Uterus (tissue), 4 donors: ENCODE data around the gene JAK1. TPM values are rescaled to one million over a fixed set of nuclear protein-coding genes. Genes with fewer than 3 reads are reported as not detected.

Source experiments
- DNase-seq, 2 donors: peaks; one replicate each; pipeline ENCODE4 v3.0.0-alpha.2; 2019 to 2020
- H3K27ac ChIP-seq, 2 donors: fragments of 200-600 bp; sonication (generic); 1 replicate in 1 of 2; 2 replicates in 1 of 2; pipeline ENCODE4 v1.5.1; 2016 to 2018
- H3K27me3 ChIP-seq, 2 donors: fragments of 200-600 bp; sonication (generic); one replicate each; pipeline ENCODE4 v1.5.1; 2018 to 2019; ENCODE audit warnings: control low read depth in 1 of 2
- H3K36me3 ChIP-seq, 2 donors: fragments of 200-600 bp; sonication (generic); one replicate each; pipeline ENCODE4 v1.5.1; 2019; ENCODE audit warnings: control low read depth in 1 of 2
- H3K4me1 ChIP-seq, 2 donors: fragments of 200-600 bp; sonication (generic); one replicate each; pipeline ENCODE4 v1.5.1; 2018 to 2019; ENCODE audit warnings: control low read depth in 1 of 2
- H3K4me3 ChIP-seq, 2 donors: fragments of 200-600 bp; sonication (generic); 1 replicate in 1 of 2; 2 replicates in 1 of 2; pipeline ENCODE4 v1.5.1; 2018 to 2019; ENCODE audit warnings: mild to moderate bottlenecking in 1 of 2
- H3K9me3 ChIP-seq, 2 donors: fragments of 200-600 bp; sonication (generic); one replicate each; pipeline ENCODE4 v1.5.1; 2019; ENCODE audit warnings: control low read depth in 1 of 2
- CTCF ChIP-seq, 4 experiments: fragments of 200-600 bp in 2 of 4; fragments of 450-650 bp in 2 of 4; sonication (generic) in 2 of 4; IDR thresholded peaks; one replicate each; pipeline ENCODE4 v1.5.1; 2016 to 2019; ENCODE audit warnings: antibody characterized with exemption in 4 of 4, mild to moderate bottlenecking in 2 of 4, moderate library complexity in 1 of 4
- POLR2A ChIP-seq, 2 donors: fragments of 450-650 bp; IDR thresholded peaks; one replicate each; pipeline ENCODE4 v1.6.1; 2016; ENCODE audit warnings: antibody characterized with exemption in 2 of 2, mild to moderate bottlenecking in 1 of 2, moderate library complexity in 1 of 2
- intact Hi-C: fragments of 100-400 bp; cut with DNase I; formaldehyde crosslinking; loops from one replicate; pipeline ENCODE4 v1.15.1; 2023; ENCODE audit warnings: low total_unique reads
- total RNA-seq, 4 donors: library from RNA; depleted of rRNA in 3 of 4; stranded (reverse); fragments of >200 nt in 3 of 4; gene quantifications; one replicate each; pipeline versions ENCODE4 v1.1.0 to v1.2.4, GENCODE V29; 2014 to 2023
- donor health status: DM: yes; HTN: yes; CAD: no.

The JAK1 gene
- total RNA-seq, 4 donors from 2014 or later: 70.9 to 136 (median 125) TPM

GRCh38 chr1:64886877-64887276, 79.5 kb downstream of the JAK1 start:
- no peaks in the 10 kb centered on the region for H3K36me3 ChIP-seq
- TF ChIP-seq CTCF (IDR thresholded peaks at IDR 0.05): no peak
- no peak for TF ChIP-seq POLR2A (IDR thresholded peaks at IDR 0.05)
- intact Hi-C loops: no loop called here
- DNase-seq: no peak
- H3K27ac ChIP-seq: no peak overlapping the region
- no peaks in the 10 kb centered on the region for H3K27me3 ChIP-seq
- no peaks in the 10 kb centered on the region for H3K9me3 ChIP-seq
- H3K4me1 ChIP-seq: no peaks in the 10 kb centered on the region
- H3K4me3 ChIP-seq: no peak overlapping the region

- H3K4me1 ChIP-seq: no peaks in the 10 kb centered on the region
- no peaks in the 10 kb centered on the region for H3K9me3 ChIP-seq
- no peak for DNase-seq
- no peaks in the 10 kb centered on the region for H3K27me3 ChIP-seq
- TF ChIP-seq POLR2A (IDR thresholded peaks at IDR 0.05) (no peak), CTCF (IDR thresholded peaks at IDR 0.05) (no peak)
- H3K36me3 ChIP-seq: no peaks in the 10 kb centered on the region
- no peak overlapping the region for H3K4me3 ChIP-seq
- no peak overlapping the region for H3K27ac ChIP-seq
- intact Hi-C loops: no loop called here
Measured at GRCh38 chr1:64885648-64886047, 80.7 kb downstream of the JAK1 start.

GRCh38 chr1:64884261-64885040, 81.9 kb downstream of the JAK1 start:
- intact Hi-C loops: no loop called here
- Histone ChIP-seq H3K36me3 (no peaks in the 10 kb centered on the region), H3K4me3 (no peak overlapping the region), H3K27me3 (no peaks in the 10 kb centered on the region), H3K9me3 (no peaks in the 10 kb centered on the region), H3K4me1 (no peaks in the 10 kb centered on the region), H3K27ac (no peak overlapping the region)
- no peak for TF ChIP-seq POLR2A (IDR thresholded peaks at IDR 0.05)
- no peak for TF ChIP-seq CTCF (IDR thresholded peaks at IDR 0.05)
- DNase-seq: no peak

GRCh38 chr1:64882574-64883255, 83.6 kb downstream of the JAK1 start:
- Histone ChIP-seq H3K36me3 (no peaks in the 10 kb centered on the region), H3K4me3 (no peak overlapping the region), H3K27me3 (no peaks in the 10 kb centered on the region), H3K27ac (no peak overlapping the region), H3K4me1 (no peaks in the 10 kb centered on the region), H3K9me3 (no peaks in the 10 kb centered on the region)
- intact Hi-C loops: no loop called here
- TF ChIP-seq CTCF (IDR thresholded peaks at IDR 0.05): no peak
- no peak for TF ChIP-seq POLR2A (IDR thresholded peaks at IDR 0.05)
- no peak for DNase-seq

GRCh38 chr1:64881281-64881680, 85.1 kb downstream of the JAK1 start:
- intact Hi-C loops: no loop called here
- no peak for DNase-seq
- H3K27ac ChIP-seq: no peak overlapping the region
- TF ChIP-seq POLR2A (IDR thresholded peaks at IDR 0.05) (no peak), CTCF (IDR thresholded peaks at IDR 0.05) (no peak)
- H3K27me3 ChIP-seq: no peaks in the 10 kb centered on the region
- H3K4me3 ChIP-seq: no peak overlapping the region
- H3K36me3 ChIP-seq: no peaks in the 10 kb centered on the region
- H3K9me3 ChIP-seq: no peaks in the 10 kb centered on the region
- no peaks in the 10 kb centered on the region for H3K4me1 ChIP-seq
